Mucosa of rectum (tissue), 2 donors: ENCODE measurements around the gene SERPINA12.

ENCODE experiments used
- H3K27ac ChIP-seq, 2 donors: one replicate each; pipeline ENCODE4 v1.7.0; 2013; ENCODE audit warnings: inconsistent platforms in 2 of 2, low read depth in 2 of 2, low read length in 2 of 2
- H3K27me3 ChIP-seq, 2 donors: one replicate each; pipeline ENCODE4 v1.7.0; 2013; ENCODE audit warnings: low read length in 2 of 2; ENCODE audit not compliant: control insufficient read depth in 2 of 2, insufficient read depth in 2 of 2
- H3K36me3 ChIP-seq, 2 donors: one replicate each; pipeline ENCODE4 v1.7.0; 2013; ENCODE audit warnings: low read length in 2 of 2; ENCODE audit not compliant: control insufficient read depth in 2 of 2, insufficient read depth in 2 of 2
- H3K4me1 ChIP-seq, 2 donors: one replicate each; pipeline ENCODE4 v1.7.0; 2013; ENCODE audit warnings: low read length in 2 of 2, mild to moderate bottlenecking in 1 of 2; ENCODE audit not compliant: control insufficient read depth in 2 of 2, insufficient read depth in 2 of 2
- H3K4me3 ChIP-seq, 2 donors: one replicate each; pipeline ENCODE4 v1.7.0; 2013; ENCODE audit warnings: low read length in 2 of 2
- H3K9ac ChIP-seq, 2 donors: one replicate each; pipeline ENCODE4 v1.7.0; 2013; ENCODE audit warnings: low read length in 2 of 2, low read depth in 1 of 2, mild to moderate bottlenecking in 1 of 2
- H3K9me3 ChIP-seq, 2 donors: one replicate each; pipeline ENCODE4 v1.7.0; 2013; ENCODE audit warnings: low read length in 2 of 2; ENCODE audit not compliant: control insufficient read depth in 2 of 2
- donor health status: healthy.
- donor health status: Normal muscosa, but diverticular disease.

Gene SERPINA12

GRCh38 chr14:94509356-94509755, at the start of gene SERPINA12:
Gene SERPINA12 (minus strand): TSS chr14:94509469. CDS start chr14:94498397, 11,072 bp downstream.
- no peak within 1 kb of the TSS for H3K27ac ChIP-seq
- H3K27me3 ChIP-seq: no peaks in the 10 kb centered on the region

DNA sequence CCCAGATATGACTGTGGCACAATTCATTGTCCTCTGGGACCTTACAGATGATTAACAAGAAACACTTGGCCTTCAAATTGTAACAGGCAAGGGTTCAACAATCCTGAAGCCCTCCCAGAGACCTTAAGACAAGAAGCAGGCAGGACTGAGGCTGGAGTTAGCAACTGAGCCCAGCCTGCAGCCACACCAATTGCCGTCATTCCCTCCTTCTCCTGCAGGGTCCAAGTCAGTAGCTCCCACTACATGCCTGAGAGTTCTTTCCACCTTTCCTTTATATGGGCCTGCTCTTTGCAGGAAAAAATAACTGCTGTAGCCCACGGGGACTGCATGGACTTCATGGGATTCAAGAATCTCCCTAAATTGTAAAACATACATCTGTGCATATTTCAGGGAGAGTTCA, 49.6 kb upstream of the SERPINA12 start:
- no peak overlapping the region for H3K27ac ChIP-seq
- H3K27me3 ChIP-seq: no peaks in the 10 kb centered on the region
- H3K4me3 ChIP-seq: no peak overlapping the region
- no peak overlapping the region for H3K9ac ChIP-seq
- H3K4me1 ChIP-seq: no peaks in the 10 kb centered on the region
- H3K9me3 ChIP-seq: no peaks in the 10 kb centered on the region
- H3K36me3 ChIP-seq: no peaks in the 10 kb centered on the region

More at GRCh38 chr14:94509356-94509755, at the start of gene SERPINA12:
- Histone ChIP-seq H3K4me1 (no peaks in the 10 kb centered on the region), H3K4me3 (no peak within 1 kb of the TSS), H3K9ac (no peak within 1 kb of the TSS), H3K9me3 (no peaks in the 10 kb centered on the region), H3K36me3 (no peaks in the 10 kb centered on the region)

GRCh38 chr14:94557327-94557726, 48.1 kb upstream of the SERPINA12 start:
- H3K27me3 ChIP-seq: no peaks in the 10 kb centered on the region
- no peak overlapping the region for H3K27ac ChIP-seq

GRCh38 chr14:94555991-94556390, 46.7 kb upstream of the SERPINA12 start:
- H3K4me3 ChIP-seq: no peak overlapping the region
- H3K9ac ChIP-seq: no peak overlapping the region
- no peaks in the 10 kb centered on the region for H3K9me3 ChIP-seq
- H3K27me3 ChIP-seq: no peaks in the 10 kb centered on the region
- no peaks in the 10 kb centered on the region for H3K4me1 ChIP-seq
- no peaks in the 10 kb centered on the region for H3K36me3 ChIP-seq
- H3K27ac ChIP-seq: no peak overlapping the region

More at GRCh38 chr14:94557327-94557726, 48.1 kb upstream of the SERPINA12 start:
- no peaks in the 10 kb centered on the region for H3K9me3 ChIP-seq
- H3K4me3 ChIP-seq: no peak overlapping the region
- no peak overlapping the region for H3K9ac ChIP-seq
- no peaks in the 10 kb centered on the region for H3K36me3 ChIP-seq
- H3K4me1 ChIP-seq: no peaks in the 10 kb centered on the region

GRCh38 chr14:94550041-94550440, 40.8 kb upstream of the SERPINA12 start:
- H3K9ac ChIP-seq: no peak overlapping the region
- no peaks in the 10 kb centered on the region for H3K9me3 ChIP-seq
- H3K27me3 ChIP-seq: no peaks in the 10 kb centered on the region
- H3K4me1 ChIP-seq: no peaks in the 10 kb centered on the region
- H3K27ac ChIP-seq: no peak overlapping the region
- no peak overlapping the region for H3K4me3 ChIP-seq
- H3K36me3 ChIP-seq: no peaks in the 10 kb centered on the region

- H3K4me3 ChIP-seq: no peak overlapping the region
- H3K9me3 ChIP-seq: no peaks in the 10 kb centered on the region
- H3K27me3 ChIP-seq: no peaks in the 10 kb centered on the region
- H3K36me3 ChIP-seq: no peaks in the 10 kb centered on the region
- no peak overlapping the region for H3K27ac ChIP-seq
- no peaks in the 10 kb centered on the region for H3K4me1 ChIP-seq
- H3K9ac ChIP-seq: no peak overlapping the region
These were observed 40.0 kb upstream of the SERPINA12 start for GRCh38 chr14:94548999-94549985.

DNA sequence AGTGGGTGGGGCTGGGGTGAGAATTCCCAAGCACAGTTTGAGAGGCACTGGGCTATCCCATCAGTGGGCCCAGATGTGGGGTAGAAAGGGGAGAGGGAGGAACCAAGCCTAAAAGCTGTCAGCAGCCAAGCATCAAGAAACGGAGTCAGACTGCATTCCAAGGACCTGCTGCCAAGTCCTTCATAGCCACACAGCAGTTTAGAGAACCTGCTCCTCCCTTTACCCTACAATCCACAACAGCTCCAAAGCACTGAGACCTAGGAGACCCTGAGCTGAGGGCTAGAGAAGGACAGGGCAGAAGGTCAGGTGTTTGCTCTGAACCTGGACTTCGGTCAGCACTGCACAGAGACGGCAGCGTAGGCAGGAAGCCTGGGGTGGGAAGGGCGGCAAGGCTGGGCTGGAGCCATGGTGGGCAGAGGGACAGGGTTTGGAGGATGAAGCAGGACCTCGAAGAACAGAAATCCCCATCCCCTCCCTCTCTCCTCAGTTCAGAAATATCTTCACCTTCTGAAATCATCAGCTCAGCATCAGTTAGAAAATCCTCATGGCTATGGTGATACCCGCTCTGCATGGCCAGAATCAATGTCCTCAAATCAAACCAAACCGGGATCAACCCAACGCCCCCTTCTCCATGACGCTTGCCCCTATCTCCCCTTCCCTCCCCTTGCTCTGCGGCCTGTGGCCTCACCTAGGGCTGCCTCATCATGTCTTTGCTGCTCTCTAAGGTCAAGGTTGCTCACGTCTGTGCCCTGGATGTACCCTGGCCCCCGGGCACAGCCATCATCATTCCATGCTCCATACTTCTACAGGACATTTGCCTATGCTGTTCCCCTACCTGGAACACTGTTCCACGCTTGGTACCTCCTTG, 39.1 kb upstream of the SERPINA12 start:
- Histone ChIP-seq H3K36me3 (no peaks in the 10 kb centered on the region), H3K4me1 (no peaks in the 10 kb centered on the region), H3K4me3 (no peak overlapping the region), H3K27me3 (no peaks in the 10 kb centered on the region), H3K27ac (no peak overlapping the region), H3K9me3 (no peaks in the 10 kb centered on the region), H3K9ac (no peak overlapping the region)

GRCh38 chr14:94547726-94548125, 38.5 kb upstream of the SERPINA12 start:
- no peaks in the 10 kb centered on the region for H3K27me3 ChIP-seq
- no peaks in the 10 kb centered on the region for H3K4me1 ChIP-seq
- H3K9ac ChIP-seq: no peak overlapping the region
- no peaks in the 10 kb centered on the region for H3K9me3 ChIP-seq
- H3K27ac ChIP-seq: no peak overlapping the region
- H3K4me3 ChIP-seq: no peak overlapping the region
- no peaks in the 10 kb centered on the region for H3K36me3 ChIP-seq

- H3K9ac ChIP-seq: no peak overlapping the region
- H3K9me3 ChIP-seq: no peaks in the 10 kb centered on the region
- H3K4me1 ChIP-seq: no peaks in the 10 kb centered on the region
- H3K27me3 ChIP-seq: no peaks in the 10 kb centered on the region
- H3K36me3 ChIP-seq: no peaks in the 10 kb centered on the region
- no peak overlapping the region for H3K4me3 ChIP-seq
- H3K27ac ChIP-seq: no peak overlapping the region
These were observed 37.9 kb upstream of the SERPINA12 start for GRCh38 chr14:94547151-94547680.
